Left renal cortex interstitium (tissue), 4 donors: ENCODE results near the gene ZFP64. TPM values are rescaled to one million over a fixed set of nuclear protein-coding genes. Genes with fewer than 3 reads are reported as not detected.
A peak's percentile ranks its signal among the peaks of the same experiment; 100 is the strongest.
"Not testable (repeated sequence)": the region's sequence is repeated elsewhere in the genome, so short reads cannot be mapped to it uniquely, and the experiment has no call there.

ENCODE experiments used
- DNase-seq, 4 donors: peaks; one replicate each; pipeline ENCODE4 v3.0.0-alpha.2; 2013; ENCODE audit warnings: low read depth in 4 of 4, low spot score in 2 of 4, missing footprints in 1 of 4
- polyA plus RNA-seq, 4 donors: library from polyadenylated mRNA; unstranded; fragments of 120-200 nt; gene quantifications; one replicate each; pipeline ENCODE4 v1.2.1, GENCODE V29; 2013; ENCODE audit not compliant: insufficient read length in 4 of 4

The ZFP64 gene
- polyA plus RNA-seq, 4 donors: 19.6 to 23.2 (median 21.0) TPM

GRCh38 chr20:52207020-52207810 lies 15.6 kb upstream of the ZFP64 start:
- no peak for DNase-seq

GRCh38 chr20:52204136-52204535 lies 12.6 kb upstream of the ZFP64 start:
- no peak for DNase-seq

DNA sequence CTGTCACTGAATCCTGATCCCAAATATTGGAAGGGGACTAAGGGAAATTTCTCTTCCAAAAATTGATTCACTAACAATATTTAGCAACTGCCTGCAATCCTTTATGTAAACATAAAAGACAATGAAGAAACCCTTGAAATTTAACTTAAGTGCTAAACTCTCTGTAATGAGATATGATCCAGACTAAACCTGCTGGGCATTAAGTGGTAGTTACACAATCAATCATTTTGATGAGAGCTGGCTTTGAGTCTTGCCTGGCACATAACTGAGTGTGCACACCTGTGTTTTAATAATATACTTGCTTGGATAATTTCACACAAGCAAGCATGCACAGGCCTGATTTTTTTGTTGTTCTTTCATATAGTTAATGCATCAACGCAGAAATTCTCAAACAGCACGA lies 9.8 kb upstream of the ZFP64 start:
- DNase-seq: no peak

DNA sequence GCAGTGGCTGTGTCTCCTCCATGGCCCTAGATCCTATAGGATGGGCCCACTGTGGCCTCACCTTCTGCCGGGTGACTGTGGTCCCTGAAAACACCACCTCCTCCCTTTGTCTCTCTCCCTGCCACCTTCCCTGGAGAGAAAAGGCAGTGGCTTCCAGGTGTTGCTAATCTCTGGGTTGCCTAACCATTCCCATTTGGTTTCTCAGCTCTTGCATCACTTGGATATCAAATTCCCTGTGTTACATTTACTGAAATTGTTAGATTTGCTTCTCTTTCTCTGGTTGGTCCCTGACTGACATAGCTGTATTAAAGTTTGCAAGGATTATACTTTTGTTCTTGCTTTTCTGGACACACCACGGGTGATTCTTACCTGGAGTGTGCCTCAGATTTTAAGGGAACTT lies 9.3 kb upstream of the ZFP64 start:
- DNase-seq: no peak

DNA sequence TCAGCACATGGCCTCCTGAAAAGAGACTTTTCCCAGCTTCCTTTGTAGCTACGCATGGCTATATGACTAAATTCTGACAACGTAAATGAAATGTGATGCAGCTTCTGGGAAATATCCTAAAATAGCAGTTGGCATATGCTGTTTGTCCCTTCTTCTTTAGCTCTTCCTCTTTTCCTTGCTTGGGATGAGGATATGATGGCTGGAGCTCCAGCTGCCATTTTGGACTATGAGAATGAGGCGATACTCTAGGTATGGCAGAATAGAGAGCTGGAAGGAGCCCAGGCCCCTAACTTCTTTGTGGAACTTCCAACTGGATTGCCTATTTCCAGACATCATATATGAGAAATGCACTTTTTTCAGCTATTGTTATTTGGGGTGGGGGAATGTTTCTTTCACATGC lies 5.3 kb upstream of the ZFP64 start:
- no peak for DNase-seq

GRCh38 chr20:52193886-52194545 lies 2.4 kb upstream of the ZFP64 start:
- DNase-seq: no peak

DNA sequence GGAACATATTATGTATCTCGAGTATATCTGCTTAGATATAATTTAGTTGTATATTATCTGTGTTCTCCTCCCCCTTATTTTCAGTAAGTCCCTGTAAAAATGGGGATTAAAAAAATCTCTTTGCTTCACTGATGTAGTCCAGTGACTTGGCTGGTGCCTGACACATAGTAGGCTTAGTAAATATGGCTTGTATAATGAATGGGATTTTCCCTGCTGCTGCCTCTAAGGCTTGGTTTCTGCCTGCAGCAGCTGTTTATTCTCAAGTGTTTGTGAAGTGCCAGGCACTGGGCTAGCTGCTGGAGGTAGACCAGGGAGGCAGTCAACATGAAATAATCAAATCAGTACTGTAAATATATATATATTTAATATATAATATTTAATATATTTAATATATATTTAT lies 1.6 kb upstream of the ZFP64 start:
- DNase-seq: no peak

- DNase-seq: not testable (repeated sequence)
These were observed 1.1 kb upstream of the ZFP64 start for GRCh38 chr20:52192719-52193007.

DNA sequence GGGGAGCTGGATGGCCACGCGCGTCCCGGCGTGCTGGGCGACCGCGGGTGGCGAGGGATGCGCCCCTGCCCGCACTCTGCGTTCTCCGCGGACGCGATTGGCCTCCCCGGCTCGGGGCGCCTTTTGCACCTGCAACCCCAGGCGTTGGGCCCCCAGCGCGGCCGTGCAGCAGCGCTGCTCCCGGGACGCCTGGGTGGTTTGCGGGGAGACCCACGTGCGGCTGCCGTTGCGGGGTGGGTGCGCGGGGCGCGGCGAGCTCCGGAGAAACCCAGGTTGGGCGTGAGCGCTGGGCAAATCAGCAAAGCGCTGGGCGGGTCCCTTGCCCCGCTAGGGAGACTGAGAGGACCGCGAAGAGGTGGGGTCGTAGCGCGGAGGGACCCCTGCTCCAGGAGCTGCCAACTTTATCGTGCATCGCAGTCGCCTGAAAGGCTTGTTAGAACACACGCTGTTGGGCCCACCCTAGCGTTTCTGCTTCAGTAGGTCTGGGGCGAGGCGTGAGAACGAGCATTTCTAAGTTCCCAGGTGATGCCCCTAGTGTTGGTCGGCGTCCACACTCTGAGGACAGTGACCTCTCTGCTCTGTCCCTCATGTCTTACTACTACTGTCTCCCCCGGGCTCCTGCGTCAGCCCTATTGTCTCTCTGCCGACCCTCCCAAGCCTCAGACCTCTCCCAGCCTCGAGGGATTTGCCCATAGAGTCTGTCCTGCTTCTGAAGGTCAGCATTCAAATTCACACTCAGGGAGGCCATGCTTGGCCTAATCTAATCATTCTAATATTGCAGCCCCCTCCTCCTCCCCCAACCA lies 538 bp upstream of the ZFP64 start:
- peak; percentile 28 to 52 (median 38) for DNase-seq

DNA sequence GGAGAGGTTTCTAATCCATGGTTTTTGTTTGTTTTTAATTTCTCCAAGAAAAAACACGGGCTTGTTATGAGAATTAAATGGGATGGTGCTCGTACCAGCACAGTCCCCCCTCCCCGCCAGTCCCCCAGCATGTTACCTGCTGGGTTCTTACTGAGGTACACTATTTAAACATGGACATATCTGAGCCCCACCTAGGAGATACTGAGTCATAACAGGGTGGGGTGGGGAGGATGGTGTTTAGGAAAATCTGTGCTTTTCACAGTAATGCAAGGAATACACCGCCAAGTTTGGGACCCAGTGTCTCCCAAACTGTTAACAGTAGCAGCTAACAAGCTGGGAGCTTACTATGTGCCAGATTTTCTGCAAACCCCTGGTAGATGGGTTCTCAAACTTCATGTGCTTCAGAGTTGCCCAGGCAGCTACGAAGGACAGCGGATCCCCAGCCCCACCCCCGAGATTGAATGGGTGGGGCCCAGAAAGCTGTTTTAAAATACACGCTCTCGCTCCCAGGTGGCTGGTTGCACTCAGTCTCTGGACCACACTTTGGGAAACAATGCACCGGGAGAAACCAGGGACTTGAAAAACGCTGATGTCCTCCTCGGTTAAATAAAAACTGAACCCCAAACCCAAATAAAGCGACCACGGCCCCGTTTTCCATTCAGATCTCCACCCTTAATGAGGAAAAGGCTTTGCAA lies 995 bp downstream of the ZFP64 start:
- peak; percentile 9 to 29 (median 28) for DNase-seq

- no peak for DNase-seq
These were observed 9.8 kb downstream of the ZFP64 start for GRCh38 chr20:52181766-52182165.

GRCh38 chr20:52180180-52180840 lies 11.3 kb downstream of the ZFP64 start:
- no peak for DNase-seq

DNA sequence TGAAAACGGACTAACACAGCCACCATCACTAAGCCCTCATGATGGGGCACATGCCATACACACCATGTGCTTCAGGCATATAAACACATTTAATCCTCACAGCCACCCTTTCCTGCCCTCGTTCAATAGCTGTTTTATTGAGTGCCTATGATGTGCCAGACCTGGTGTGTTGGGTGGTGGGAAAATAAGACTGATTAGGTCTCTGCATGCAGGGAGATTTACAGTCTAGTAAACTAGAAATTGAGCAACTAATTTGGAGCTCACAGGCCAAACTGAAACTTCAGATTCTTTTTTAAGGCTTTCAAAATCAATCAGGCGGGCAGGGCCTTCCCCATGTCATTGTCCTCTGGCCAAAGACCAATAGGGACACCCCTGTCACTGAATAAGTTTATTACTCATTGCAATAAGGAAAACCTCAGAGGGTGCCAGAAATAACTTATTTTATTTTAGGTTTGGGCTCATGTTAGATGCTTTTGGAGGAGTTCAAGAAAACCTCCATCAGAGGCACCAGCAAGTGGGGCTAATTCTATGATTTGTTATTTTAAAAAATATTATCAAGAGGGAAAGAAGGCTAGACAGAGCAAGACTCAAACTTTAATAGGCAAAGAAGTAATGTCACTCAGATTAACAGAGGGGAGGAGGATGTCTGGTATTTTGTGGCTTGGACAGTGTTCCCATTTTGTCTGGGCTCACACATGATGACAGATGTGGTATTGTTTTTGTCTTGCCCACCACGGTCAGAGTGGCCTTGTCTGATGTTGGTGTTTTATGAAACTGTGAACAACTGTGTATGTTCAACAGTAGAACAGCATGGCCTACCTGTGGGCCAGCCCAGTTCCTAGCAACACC lies 12.0 kb downstream of the ZFP64 start:
- no peak for DNase-seq

DNA sequence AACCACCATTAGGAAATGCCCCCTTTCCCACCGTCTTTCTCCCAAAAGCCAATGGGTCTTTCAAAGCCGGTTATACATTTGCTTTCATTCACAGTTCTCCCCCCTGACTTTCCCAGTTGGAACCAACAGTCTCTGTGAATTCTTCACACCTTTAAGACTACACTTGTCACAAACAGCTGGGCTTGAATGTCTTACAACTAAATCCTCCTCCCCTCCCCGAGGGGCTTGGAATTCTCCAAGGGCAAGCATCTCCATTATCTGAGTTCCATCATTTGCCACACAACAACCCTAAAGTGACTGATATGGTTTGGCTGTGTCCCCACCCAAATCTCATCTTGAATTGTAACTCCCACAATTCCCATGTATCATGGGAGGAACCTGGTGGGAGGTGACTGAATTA lies 12.9 kb downstream of the ZFP64 start:
- DNase-seq: no peak

DNA sequence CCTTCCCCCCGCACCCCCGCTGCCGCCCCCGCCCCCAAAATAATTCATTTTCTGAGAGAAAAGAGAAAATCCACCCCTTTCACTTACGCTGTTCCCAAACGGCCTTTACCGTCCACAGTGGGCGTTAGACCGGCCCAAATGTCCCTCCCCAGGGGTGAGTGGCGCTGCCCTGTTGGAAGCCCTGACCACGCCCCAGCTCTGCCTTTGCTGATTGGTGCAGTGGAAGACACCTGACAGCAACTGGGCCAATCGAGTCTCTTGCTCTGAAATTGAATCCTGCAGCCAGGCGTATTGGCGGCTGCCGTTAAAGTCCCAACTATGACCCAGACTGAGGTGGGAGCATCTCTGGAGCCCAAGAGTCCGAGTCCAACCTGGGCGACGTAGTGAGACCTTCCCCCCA lies 15.7 kb downstream of the ZFP64 start:
- no peak for DNase-seq

DNA sequence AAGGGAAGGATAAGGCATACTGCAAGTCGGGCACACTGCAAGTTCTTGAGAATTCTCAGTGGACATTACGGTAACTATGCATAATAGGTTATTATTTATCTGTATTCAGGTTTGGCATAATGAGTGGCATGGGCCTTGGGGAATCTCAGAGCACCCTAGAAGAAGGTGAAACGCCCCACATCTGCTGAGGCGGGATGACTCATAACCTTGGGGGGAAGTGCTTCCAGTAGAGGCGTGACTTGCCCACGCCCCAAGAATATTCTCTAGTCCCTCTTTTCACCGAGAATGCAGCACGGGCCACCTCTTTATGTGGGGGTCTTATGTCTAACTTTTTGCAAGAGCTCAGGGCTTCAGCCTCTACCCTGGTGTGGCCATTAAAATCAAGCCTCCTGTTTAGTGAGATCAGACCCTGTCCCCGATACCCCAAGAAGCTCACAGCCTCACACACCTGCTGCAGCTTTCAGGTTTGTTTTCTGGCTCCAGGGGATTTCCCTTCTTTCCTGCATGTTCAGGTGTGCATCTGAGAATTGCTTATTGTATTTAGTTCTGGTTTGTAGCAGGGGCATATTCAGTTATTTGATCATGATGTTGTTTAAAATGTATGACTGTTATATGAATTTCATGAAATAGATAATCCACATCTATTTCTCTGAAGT lies 19.1 kb downstream of the ZFP64 start:
- DNase-seq: no peak

GRCh38 chr20:52171025-52171424 lies 20.6 kb downstream of the ZFP64 start:
- no peak for DNase-seq

DNA sequence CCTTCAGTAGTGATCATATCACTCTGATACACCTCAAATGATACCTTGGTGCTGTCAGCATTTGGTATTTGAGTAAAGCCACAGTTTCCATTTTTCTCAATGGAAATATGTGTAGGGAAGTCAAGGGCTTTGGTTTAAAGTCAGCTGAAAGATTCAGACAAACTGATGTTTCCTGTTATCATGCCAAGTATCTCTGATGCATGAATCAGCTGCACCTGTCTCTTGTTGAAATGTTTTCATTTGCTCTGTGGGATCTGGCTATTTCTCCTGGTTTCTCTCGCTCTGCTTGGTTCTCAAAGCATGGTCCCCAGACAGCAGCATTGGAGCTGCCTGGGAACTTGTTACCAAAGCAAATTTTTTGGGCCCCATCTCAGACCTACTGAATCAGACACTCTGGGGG lies 23.5 kb downstream of the ZFP64 start:
- DNase-seq: no peak

- DNase-seq: no peak
These were observed 24.2 kb downstream of the ZFP64 start for GRCh38 chr20:52167232-52167840.
